GM12878 (cell line): Measurements from ENCODE around the gene CNPPD1.

ENCODE experiments used
- BCLAF1 ChIP-seq: fragments of 450-650 bp; IDR thresholded peaks from 2 replicates; pipeline ENCODE4 v1.6.1; 2017; ENCODE audit warnings: antibody characterized with exemption, mild to moderate bottlenecking, moderate library complexity
- CEBPB ChIP-seq, 2 experiments: fragments of 150-350 bp in 1 of 2; IDR thresholded peaks; 2 replicates each; pipeline ENCODE4 v1.6.1; 2012 to 2014; ENCODE audit warnings: low read depth in 2 of 2, low read length in 2 of 2, borderline replicate concordance in 1 of 2, inconsistent platforms in 1 of 2
- CTCF ChIP-seq, 3 experiments: IDR thresholded peaks in 2 of 3; conservative IDR thresholded peaks in 1 of 3; 2 replicates each; pipeline ENCODE4 v1.5.1; 2011; ENCODE audit warnings: low read depth in 3 of 3, low read length in 3 of 3, mild to moderate bottlenecking in 3 of 3, control low read depth in 2 of 3, moderate library complexity in 2 of 3, inconsistent platforms in 1 of 3, mixed read lengths in 1 of 3; ENCODE audit not compliant: control insufficient read depth in 2 of 3, insufficient read depth in 1 of 3; ENCODE audit errors: extremely low read depth in 1 of 3
- KAT2A ChIP-seq: conservative IDR thresholded peaks from 2 replicates; pipeline ENCODE4 v1.6.1; 2011; ENCODE audit warnings: low read depth, low read length; ENCODE audit not compliant: control insufficient read depth
- MTA3 ChIP-seq: IDR thresholded peaks from 2 replicates; pipeline ENCODE4 v1.6.1; 2012; ENCODE audit warnings: low read length, inconsistent platforms, borderline replicate concordance
- NRF1 ChIP-seq: conservative IDR thresholded peaks from 2 replicates; pipeline ENCODE4 v1.6.1; 2011; ENCODE audit warnings: mild to moderate bottlenecking, low read depth, low read length, improper control_type of control experiment
- PAX8 ChIP-seq: fragments of 450-650 bp; IDR thresholded peaks from 2 replicates; pipeline ENCODE4 v1.6.1; 2017; ENCODE audit warnings: mild to moderate bottlenecking, moderate library complexity
- PML ChIP-seq: IDR thresholded peaks from 2 replicates; pipeline ENCODE4 v1.6.1; 2012; ENCODE audit warnings: low read length, inconsistent platforms
- POLR2A ChIP-seq: IDR thresholded peaks from 2 replicates; pipeline ENCODE4 v1.6.1; 2011; ENCODE audit warnings: low read depth, mild to moderate bottlenecking, low read length
- RAD21 ChIP-seq: IDR thresholded peaks from 2 replicates; pipeline ENCODE4 v1.6.1; 2011; ENCODE audit warnings: mild to moderate bottlenecking, low read depth, low read length, moderate library complexity; ENCODE audit not compliant: insufficient read depth
- REST ChIP-seq: IDR thresholded peaks from 2 replicates; pipeline ENCODE4 v1.6.1; 2012; ENCODE audit warnings: mild to moderate bottlenecking, low read depth, low read length
- SIN3A ChIP-seq: IDR thresholded peaks from 2 replicates; pipeline ENCODE4 v1.6.1; 2012; ENCODE audit warnings: low read depth, low read length, improper control_type of control experiment
- TCF12 ChIP-seq: IDR thresholded peaks from 2 replicates; pipeline ENCODE4 v1.6.1; 2011; ENCODE audit warnings: low read depth, mild to moderate bottlenecking, low read length

- no peak for TF ChIP-seq KAT2A
- TF ChIP-seq BCLAF1 = no peak
- no peak for TF ChIP-seq CTCF (IDR thresholded peaks at IDR 0.05 in 2 of 3, conservative IDR thresholded peaks at IDR 0.05 in 1 of 3; ENCODE audit: control insufficient read depth in 2 of 3, extremely low read depth in 1 of 3, insufficient read depth in 1 of 3, low read depth in 3 of 3, low read length in 3 of 3)
- TF ChIP-seq POLR2A = no peak
- no peak for TF ChIP-seq REST
- TF ChIP-seq PML = no peak
- TF ChIP-seq CEBPB (IDR thresholded peaks at IDR 0.05; ENCODE audit: borderline replicate concordance in 1 of 2, low read depth in 2 of 2, low read length in 2 of 2) = no peak
- TF ChIP-seq NRF1 = no peak
- no peak for TF ChIP-seq SIN3A
- TF ChIP-seq RAD21 = no peak
- TF ChIP-seq MTA3 = no peak
- TF ChIP-seq PAX8 = no peak
- no peak for TF ChIP-seq TCF12
These were observed 29.2 kb upstream of the CNPPD1 start for GRCh38 chr2:219205981-219206327.
